ENCODE measurements around the gene INKA1.

The INKA1 gene

DNA sequence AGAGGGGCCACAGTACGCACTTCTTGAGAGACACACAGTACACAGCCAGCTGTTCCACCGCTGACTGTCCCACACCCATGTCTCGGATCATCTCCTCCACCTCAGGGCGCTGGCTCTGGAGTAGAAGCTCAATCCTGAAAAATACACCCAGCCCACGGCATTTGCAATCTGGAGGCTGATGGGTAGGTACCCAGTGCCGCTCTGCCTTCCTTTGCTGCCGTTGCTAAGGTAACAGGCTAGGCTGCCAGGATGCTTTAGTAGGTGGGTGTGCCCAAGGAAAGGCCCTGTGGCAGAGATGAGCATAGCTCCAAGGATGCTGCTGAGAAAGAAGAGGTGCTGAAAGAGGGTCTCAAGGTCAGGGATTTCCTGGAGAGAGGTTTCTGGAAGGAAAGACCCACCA, 38.7 kb downstream of the INKA1 start:
- Histone ChIP-seq H3K4me1 (ENCODE audit: control insufficient read depth in 1 of 2, insufficient read depth in 2 of 2, low read length in 2 of 2) (peaks cover 20 to 27% of the 10 kb centered on the region in 2 donors), H3K36me3 (ENCODE audit: control insufficient read depth in 1 of 2, insufficient read depth in 2 of 2, low read length in 2 of 2) (no peaks in the 10 kb centered on the region), H3K4me3 (ENCODE audit: low read depth in 1 of 2, low read length in 2 of 2) (no peak overlapping the region), H3K9ac (ENCODE audit: low read depth in 1 of 2, low read length in 2 of 2) (no peak overlapping the region), H3K27ac (ENCODE audit: low read depth, low read length) (no peak overlapping the region), H3K27me3 (ENCODE audit: control insufficient read depth in 1 of 2, insufficient read depth in 2 of 2, low read length in 2 of 2) (no peaks in the 10 kb centered on the region), H3K9me3 (ENCODE audit: control insufficient read depth in 1 of 2, low read length in 2 of 2) (no peaks in the 10 kb centered on the region)

DNA sequence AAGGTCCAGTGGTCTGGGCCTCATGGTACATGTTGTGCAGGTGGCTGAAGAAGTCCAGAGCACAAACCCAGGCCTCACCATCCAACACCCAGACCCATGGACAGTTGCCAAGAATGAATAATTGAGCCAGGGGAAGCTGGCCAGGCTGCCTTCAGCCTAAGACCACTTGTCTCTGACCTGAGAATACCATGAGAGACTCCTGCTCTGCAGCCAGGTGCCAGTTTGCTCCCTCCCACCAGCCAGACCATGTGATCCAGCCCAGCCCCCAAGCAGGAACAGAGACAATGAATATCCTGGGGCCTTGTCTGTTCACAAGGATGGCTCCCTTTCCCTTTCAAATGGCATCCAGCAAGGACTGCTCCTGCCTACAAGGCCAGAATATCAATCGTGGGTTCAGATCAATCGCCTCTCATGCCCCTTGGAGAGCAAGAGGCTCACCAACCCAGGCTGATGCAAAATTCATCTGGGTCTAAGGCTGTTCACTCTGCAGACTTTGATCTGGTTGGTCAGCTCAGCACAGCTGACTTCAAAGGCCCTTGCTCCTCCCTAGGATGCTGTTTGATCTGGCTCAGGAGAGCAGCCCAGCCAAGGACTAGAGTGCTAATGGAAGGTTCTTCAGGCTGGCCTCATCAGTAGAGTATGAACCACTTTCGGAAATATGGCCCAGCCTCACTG, 39.9 kb downstream of the INKA1 start:
- no peak overlapping the region for H3K27ac ChIP-seq (ENCODE audit: low read depth, low read length)
- H3K4me1 ChIP-seq (ENCODE audit: control insufficient read depth in 1 of 2, insufficient read depth in 2 of 2, low read length in 2 of 2), result peaks cover 20 to 27% of the 10 kb centered on the region in 2 donors
- no peaks in the 10 kb centered on the region for H3K9me3 ChIP-seq (ENCODE audit: control insufficient read depth in 1 of 2, low read length in 2 of 2)
- no peaks in the 10 kb centered on the region for H3K27me3 ChIP-seq (ENCODE audit: control insufficient read depth in 1 of 2, insufficient read depth in 2 of 2, low read length in 2 of 2)
- no peak overlapping the region for H3K4me3 ChIP-seq (ENCODE audit: low read depth in 1 of 2, low read length in 2 of 2)
- peaks cover 0 to 3% of the 10 kb centered on the region in 2 donors for H3K36me3 ChIP-seq (ENCODE audit: control insufficient read depth in 1 of 2, insufficient read depth in 2 of 2, low read length in 2 of 2)
- H3K9ac ChIP-seq (ENCODE audit: low read depth in 1 of 2, low read length in 2 of 2), result no peak overlapping the region

DNA sequence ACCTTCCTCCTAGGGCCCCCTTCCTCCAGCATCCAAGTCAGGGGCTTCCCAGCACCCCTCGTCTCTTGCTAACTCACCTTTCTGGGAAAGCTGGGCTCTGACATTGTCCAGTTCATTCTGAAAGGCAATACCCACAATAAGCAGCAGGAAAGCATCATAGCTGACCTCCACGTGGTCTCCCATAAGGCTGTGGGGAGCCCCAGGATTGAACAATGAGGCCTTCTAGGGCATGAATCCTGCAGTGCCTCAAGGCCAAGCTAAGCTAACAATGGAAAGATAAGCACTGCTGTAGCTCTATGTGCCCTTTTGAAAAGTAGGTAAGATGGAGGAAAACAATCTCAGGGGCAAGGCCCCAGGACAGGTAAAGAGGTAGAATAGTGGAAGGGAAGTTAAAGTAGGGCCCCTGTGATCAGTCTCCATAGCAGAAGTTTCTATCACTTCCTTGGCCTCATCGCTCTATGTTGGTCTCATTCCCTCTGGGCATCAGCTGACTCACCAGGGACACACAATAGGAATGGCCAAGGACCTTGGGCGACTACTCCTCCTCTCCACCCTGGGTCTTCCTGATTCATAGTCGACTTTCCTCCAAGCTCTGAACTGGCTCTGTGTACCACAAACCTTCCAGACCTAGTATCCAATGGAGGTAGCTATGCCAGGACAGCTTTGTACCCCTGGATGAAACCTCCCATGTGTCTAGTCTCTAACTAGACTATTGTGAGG, 41.6 kb downstream of the INKA1 start:
- Histone ChIP-seq H3K4me3 (ENCODE audit: low read depth in 1 of 2, low read length in 2 of 2) (no peak overlapping the region), H3K9me3 (ENCODE audit: control insufficient read depth in 1 of 2, low read length in 2 of 2) (no peaks in the 10 kb centered on the region), H3K36me3 (ENCODE audit: control insufficient read depth in 1 of 2, insufficient read depth in 2 of 2, low read length in 2 of 2) (peaks cover 0 to 3% of the 10 kb centered on the region in 2 donors), H3K27me3 (ENCODE audit: control insufficient read depth in 1 of 2, insufficient read depth in 2 of 2, low read length in 2 of 2) (no peaks in the 10 kb centered on the region), H3K4me1 (ENCODE audit: control insufficient read depth in 1 of 2, insufficient read depth in 2 of 2, low read length in 2 of 2) (peaks cover 15 to 23% of the 10 kb centered on the region in 2 donors), H3K9ac (ENCODE audit: low read depth in 1 of 2, low read length in 2 of 2) (no peak overlapping the region), H3K27ac (ENCODE audit: low read depth, low read length) (no peak overlapping the region)

DNA sequence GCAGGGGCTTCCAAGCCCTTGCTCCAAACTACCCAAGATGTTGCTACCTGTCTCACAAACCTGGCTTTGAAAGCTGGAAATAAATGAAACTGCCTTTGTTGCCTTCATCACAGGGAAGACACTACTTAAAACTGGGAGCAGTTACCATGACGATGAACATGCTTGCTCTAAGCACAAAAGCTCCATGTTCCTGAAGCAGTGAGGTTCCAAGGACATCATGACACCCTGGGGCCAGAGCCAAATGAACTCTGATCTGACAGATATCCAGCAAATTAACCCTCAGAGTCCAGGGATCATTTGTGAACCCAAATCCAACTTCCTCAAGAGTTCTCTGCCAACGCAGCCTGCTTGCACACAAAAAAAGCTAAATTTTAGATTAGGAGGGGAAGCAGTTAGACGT, 42.6 kb downstream of the INKA1 start:
- Histone ChIP-seq H3K4me3 (ENCODE audit: low read depth in 1 of 2, low read length in 2 of 2) (no peak overlapping the region), H3K4me1 (ENCODE audit: control insufficient read depth in 1 of 2, insufficient read depth in 2 of 2, low read length in 2 of 2) (peaks cover 13 to 23% of the 10 kb centered on the region in 2 donors), H3K9me3 (ENCODE audit: control insufficient read depth in 1 of 2, low read length in 2 of 2) (no peaks in the 10 kb centered on the region), H3K9ac (ENCODE audit: low read depth in 1 of 2, low read length in 2 of 2) (no peak overlapping the region), H3K27me3 (ENCODE audit: control insufficient read depth in 1 of 2, insufficient read depth in 2 of 2, low read length in 2 of 2) (no peaks in the 10 kb centered on the region), H3K36me3 (ENCODE audit: control insufficient read depth in 1 of 2, insufficient read depth in 2 of 2, low read length in 2 of 2) (peaks cover 0 to 3% of the 10 kb centered on the region in 2 donors), H3K27ac (ENCODE audit: low read depth, low read length) (no peak overlapping the region)
